ENCODE measurements around the gene NDUFS1.
A peak's percentile ranks its signal among the peaks of the same experiment; 100 is the strongest.
"Not testable (repeated sequence)": the region's sequence is repeated elsewhere in the genome, so short reads cannot be mapped to it uniquely, and the experiment has no call there.

NDUFS1 gene

GRCh38 chr2:206098471-206098870 lies 60.8 kb downstream of the NDUFS1 start:
- DNase-seq (ENCODE audit: low spot score) = no peak

DNA sequence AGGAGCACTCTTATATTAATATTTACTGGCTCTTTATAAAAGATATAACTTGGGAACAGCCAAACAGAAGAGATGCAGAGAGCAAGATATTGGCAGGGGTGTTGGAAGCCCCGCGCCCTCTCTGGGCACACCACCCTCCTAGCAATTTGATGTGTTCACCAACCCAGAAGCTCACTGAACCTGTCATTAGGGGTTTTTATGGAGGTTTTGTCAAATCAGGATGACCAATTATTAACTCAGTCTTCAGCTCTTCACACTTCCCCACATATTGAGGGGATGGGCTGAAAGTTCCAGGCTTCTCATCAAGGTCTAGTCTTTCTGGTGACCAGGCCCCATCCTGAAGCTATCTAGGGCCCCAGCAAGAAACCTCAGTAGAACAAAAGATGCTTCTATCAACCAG lies 62.4 kb downstream of the NDUFS1 start:
- no peak for DNase-seq (ENCODE audit: low spot score)

DNA sequence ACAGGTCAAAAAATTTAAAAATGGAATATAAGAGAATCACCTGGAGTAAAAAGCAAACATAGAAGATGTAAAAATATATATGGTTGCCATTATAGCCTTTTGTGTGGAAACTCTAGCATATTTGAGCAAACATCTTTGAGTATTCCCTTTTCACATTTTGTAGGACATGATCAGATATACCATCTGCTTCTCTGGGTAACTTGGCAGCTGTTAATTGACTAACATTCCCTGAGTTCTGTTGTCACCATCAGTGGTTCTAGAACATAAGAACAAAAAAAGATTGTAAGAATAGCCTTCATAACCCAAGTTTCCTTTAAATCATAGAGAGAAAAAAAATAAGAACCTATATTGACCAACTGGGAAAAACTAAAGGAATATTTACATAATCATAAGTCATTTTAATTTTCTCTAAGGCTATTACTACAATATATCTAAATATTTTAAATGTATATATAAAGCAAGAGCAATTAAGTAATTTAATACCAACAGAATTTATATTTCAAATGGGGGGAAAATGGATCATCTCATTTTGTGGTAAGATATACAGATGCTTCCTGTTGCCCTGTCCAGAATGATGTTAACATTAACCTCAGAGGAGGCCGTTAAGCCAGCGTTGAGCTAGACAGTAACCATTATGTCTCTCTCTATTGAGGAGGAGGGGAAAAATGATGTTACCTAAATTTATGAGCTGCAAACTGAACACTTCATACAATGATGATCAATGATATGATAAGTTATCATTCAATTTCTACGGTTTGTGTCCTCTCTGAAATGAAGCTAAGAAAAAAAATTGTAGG lies 63.5 kb downstream of the NDUFS1 start:
- no peak for DNase-seq (ENCODE audit: low spot score)

GRCh38 chr2:206092297-206092696 lies 66.9 kb downstream of the NDUFS1 start:
- no peak for DNase-seq (ENCODE audit: low spot score)

DNA sequence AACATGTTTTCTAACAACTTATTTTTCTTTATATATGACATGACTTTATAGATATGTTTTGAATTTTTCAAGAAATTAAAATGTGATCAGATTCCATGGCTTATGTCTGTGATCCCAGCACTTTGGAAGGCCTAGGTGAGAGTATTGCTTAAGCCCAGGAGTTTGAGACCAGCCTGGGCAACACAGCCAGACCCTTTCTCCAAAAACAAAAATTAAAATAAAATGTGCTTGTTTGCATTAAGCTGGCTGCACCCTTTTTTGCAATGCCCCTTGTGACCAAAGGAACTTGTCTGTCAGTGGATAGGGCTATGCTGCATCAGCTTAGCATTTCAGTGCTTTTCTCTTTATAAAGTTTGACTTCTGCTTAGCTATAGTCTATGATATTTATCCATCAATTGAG lies 71.0 kb downstream of the NDUFS1 start:
- DNase-seq (ENCODE audit: low spot score) = no peak

GRCh38 chr2:206086716-206087350 lies 72.4 kb downstream of the NDUFS1 start:
- no peak for DNase-seq (ENCODE audit: low spot score)

DNA sequence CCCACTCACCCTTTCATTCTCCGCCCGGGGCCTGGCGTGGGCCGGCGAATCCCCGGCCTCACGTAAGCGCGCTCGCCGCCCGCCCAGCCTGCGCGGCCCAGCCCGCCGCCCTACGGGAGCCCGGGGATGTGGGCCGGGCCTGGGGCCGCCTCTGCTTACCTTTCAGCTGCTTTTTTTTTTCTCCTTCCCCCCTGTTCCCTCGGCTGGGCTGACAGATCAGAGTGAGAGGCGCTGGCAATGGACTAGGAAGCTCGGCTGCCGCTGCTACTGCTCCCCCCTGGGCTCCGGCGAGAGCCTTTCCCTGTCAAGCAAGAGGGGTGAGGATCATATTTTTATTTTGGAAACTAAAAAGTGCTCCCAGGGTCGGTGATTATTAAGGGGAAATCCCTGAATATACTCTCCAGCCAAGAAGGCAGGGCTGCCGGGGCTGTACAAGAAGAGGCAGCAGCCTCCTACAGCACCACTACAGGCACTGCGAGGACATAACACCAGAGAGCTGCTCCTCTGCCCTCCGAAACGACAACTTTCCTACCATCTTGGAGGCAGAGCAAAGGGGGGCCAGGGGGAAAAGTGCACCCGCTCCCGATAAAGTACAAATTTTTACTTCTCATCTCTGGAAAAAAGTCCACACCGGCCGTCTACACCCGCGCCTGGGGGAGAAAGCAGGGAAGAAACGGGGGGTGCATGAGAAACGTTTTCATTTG lies 73.3 kb downstream of the NDUFS1 start, which contains the start of gene INO80D:
Gene INO80D (minus strand): TSS at position 433 of the 704 bp plus-strand sequence. CDS start 23,158 bp downstream, outside the sequence.
- DNase-seq (ENCODE audit: low spot score) = peak; percentile 81

GRCh38 chr2:206084870-206085741 lies 74.1 kb downstream of the NDUFS1 start:
- DNase-seq (ENCODE audit: low spot score) = peak; percentile 11

- peak; percentile 84 for DNase-seq (ENCODE audit: low spot score)
Measured at GRCh38 chr2:206084439-206084869, 74.8 kb downstream of the NDUFS1 start.

DNA sequence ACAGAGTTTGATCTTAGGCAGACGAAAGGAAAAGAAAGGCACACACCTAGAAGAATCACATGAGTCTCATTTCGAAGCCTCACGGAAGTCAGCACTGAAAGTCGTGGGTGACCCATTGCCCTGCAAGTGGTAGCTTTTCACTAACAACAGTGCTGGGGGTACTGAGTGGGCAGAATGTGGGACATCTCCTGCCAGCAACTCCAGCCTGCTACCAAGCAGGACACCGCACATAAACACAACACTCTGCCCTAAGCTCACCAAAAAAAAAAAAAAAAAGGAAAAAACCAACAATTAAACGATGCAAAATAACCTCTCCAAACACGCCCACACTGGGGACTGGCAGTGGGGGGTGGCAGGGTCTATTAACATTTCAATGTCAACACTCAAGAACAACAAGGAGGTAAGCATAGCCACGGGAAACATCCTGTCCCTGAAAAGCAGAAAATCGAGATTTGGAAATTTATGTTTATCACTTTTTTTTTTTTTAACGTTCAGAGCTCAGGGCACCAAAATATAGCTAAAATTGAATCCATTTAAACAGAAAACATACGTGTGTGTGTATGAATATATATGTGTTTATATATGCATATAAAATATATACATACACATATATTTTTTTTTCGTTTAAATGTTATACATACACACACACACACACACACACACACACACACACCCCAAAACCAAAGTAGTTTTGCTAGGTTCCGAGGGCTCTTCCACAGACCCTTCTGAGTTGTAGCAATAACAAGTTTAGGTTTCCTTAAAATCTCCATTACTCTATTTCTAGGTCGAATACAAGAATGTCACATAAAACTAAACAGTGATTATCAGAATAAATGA lies 75.4 kb downstream of the NDUFS1 start:
- DNase-seq (ENCODE audit: low spot score) = no peak

GRCh38 chr2:206082298-206082843 lies 76.9 kb downstream of the NDUFS1 start:
- DNase-seq (ENCODE audit: low spot score) = no peak

GRCh38 chr2:206080927-206081326 lies 78.3 kb downstream of the NDUFS1 start:
- DNase-seq (ENCODE audit: low spot score) = no peak

GRCh38 chr2:206079699-206080465 lies 79.4 kb downstream of the NDUFS1 start:
- DNase-seq (ENCODE audit: low spot score) = no peak

DNA sequence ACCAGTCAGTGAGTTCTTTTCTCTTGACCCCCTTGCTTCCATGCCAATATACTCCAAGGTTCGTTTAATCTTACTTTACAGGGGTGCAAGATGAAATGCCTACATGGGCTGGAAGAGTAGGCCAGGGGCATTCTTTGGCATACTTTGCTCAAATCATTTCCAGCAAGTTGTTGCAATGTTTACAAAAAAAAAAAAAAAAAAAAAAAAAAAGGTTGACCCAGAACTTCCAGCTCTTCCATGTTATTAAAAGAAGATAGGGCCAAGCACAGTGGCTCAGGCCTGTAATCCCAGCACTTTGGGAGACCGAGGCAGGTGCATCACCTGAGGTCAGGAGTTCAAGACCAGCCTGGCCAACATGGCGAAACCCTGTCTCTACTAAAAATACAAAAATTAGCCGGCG lies 81.4 kb downstream of the NDUFS1 start:
- DNase-seq (ENCODE audit: low spot score) = not testable (repeated sequence)

- no peak for DNase-seq (ENCODE audit: low spot score)
Measured at GRCh38 chr2:206075113-206075512, 84.1 kb downstream of the NDUFS1 start.

GRCh38 chr2:206071807-206072206 lies 87.4 kb downstream of the NDUFS1 start:
- no peak for DNase-seq (ENCODE audit: low spot score)

GRCh38 chr2:206069417-206069816 lies 89.8 kb downstream of the NDUFS1 start:
- no peak for DNase-seq (ENCODE audit: low spot score)

DNA sequence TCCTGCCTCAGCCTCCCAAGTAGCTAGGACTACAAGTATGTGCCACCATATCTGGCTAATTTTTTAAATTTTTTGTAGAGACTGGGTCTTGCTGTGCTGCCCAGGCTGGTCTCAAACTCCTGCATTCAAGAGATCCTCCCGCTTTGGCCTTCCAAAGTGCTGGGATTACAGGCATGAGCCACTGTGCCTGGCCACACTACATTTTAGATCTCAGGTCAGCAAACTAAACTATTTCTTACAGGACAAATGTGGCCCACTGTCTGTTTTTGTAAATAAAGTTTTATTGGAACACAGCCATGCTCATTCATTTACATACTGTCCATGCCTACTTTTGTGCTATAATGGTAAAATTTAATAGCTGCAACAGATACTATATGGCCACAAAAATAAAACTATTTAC lies 91.0 kb downstream of the NDUFS1 start:
- no peak for DNase-seq (ENCODE audit: low spot score)

Data from AG08395 (cell line).